ENCODE measurements around the gene KHK.

Gene KHK

DNA sequence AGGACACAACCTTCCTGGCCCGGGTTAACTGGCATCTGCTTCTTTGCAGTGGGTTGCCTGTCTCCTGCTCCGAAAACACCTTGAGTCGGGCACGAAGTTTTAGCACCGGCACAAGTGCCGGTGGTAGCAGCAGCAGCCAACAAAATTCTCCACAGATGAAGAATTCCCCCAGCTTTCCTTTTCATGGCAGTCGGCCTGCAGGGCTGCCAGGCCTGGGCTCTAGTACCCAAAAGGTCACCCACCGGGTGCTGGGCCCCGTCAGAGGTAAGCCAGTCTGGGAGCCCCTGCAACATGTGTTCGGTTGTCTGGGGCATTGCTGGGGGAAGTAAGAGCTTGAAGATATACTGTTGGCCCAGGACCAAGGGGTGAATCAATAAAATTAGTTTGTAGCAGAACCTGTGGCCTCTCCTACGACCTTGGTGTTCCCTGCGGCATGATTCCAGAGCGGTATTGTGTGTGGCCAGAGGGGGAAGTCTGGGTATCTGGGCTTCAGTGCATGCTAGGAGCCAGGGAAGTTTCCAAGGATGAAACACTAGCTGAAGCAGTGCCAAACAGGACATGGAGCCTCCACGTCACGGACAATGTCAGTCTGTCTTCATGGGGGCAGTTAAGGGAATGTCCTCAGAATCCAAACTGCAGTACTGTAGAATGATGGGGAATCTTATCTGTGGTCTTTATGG lies 27.3 kb upstream of the KHK start:
- TF ChIP-seq CTCF (IDR thresholded peaks at IDR 0.05; ENCODE audit: low read length), result no peak
- TF ChIP-seq EZH2 (IDR thresholded peaks at IDR 0.05; ENCODE audit: borderline replicate concordance, low read length), result no peak
- Histone ChIP-seq H3K9me2 (ENCODE audit: low read depth, low read length) (no peaks in the 10 kb centered on the region), H4K20me1 (ENCODE audit: insufficient read depth, low read length) (no peaks in the 10 kb centered on the region), H2AFZ (ENCODE audit: low read length) (no peak overlapping the region), H3F3A (ENCODE audit: insufficient read depth, low read length) (no peaks in the 10 kb centered on the region), H3K4me2 (ENCODE audit: low read length) (no peak overlapping the region), H3K79me2 (ENCODE audit: insufficient read depth, low read length) (no peaks in the 10 kb centered on the region), H3K27ac (ENCODE audit: low read depth, low read length, poor library complexity, severe bottlenecking) (no peak overlapping the region), H3K27me3 (ENCODE audit: insufficient read depth, low read length) (no peaks in the 10 kb centered on the region), H3K4me1 (ENCODE audit: insufficient read depth, low read length, severe bottlenecking) (no peaks in the 10 kb centered on the region), H3K9ac (ENCODE audit: low read length) (no peak overlapping the region), H3K4me3 (ENCODE audit: low read depth, low read length, poor library complexity, severe bottlenecking) (no peak overlapping the region), H3K36me3 (ENCODE audit: insufficient read depth, low read length) (peaks cover 47% of the 10 kb centered on the region), H3K9me3 (ENCODE audit: low read length) (no peaks in the 10 kb centered on the region)

GRCh38 chr2:27060323-27060722 lies 26.2 kb upstream of the KHK start:
- H2AFZ ChIP-seq (ENCODE audit: low read length), result no peak overlapping the region
- H3K9me3 ChIP-seq (ENCODE audit: low read length), result no peaks in the 10 kb centered on the region
- no peak overlapping the region for H3K4me2 ChIP-seq (ENCODE audit: low read length)
- H3K9me2 ChIP-seq (ENCODE audit: low read depth, low read length), result no peaks in the 10 kb centered on the region
- no peaks in the 10 kb centered on the region for H3K27me3 ChIP-seq (ENCODE audit: insufficient read depth, low read length)
- no peaks in the 10 kb centered on the region for H4K20me1 ChIP-seq (ENCODE audit: insufficient read depth, low read length)
- no peak overlapping the region for H3K9ac ChIP-seq (ENCODE audit: low read length)
- H3K4me1 ChIP-seq (ENCODE audit: insufficient read depth, low read length, severe bottlenecking), result no peaks in the 10 kb centered on the region
- no peaks in the 10 kb centered on the region for H3F3A ChIP-seq (ENCODE audit: insufficient read depth, low read length)
- peaks cover 44% of the 10 kb centered on the region for H3K36me3 ChIP-seq (ENCODE audit: insufficient read depth, low read length)
- H3K4me3 ChIP-seq (ENCODE audit: low read depth, low read length, poor library complexity, severe bottlenecking), result no peak overlapping the region
- H3K27ac ChIP-seq (ENCODE audit: low read depth, low read length, poor library complexity, severe bottlenecking), result no peak overlapping the region
- no peaks in the 10 kb centered on the region for H3K79me2 ChIP-seq (ENCODE audit: insufficient read depth, low read length)
- no peak for TF ChIP-seq CTCF (IDR thresholded peaks at IDR 0.05; ENCODE audit: low read length)
- TF ChIP-seq EZH2 (IDR thresholded peaks at IDR 0.05; ENCODE audit: borderline replicate concordance, low read length), result no peak

GRCh38 chr2:27065128-27065527 lies 21.4 kb upstream of the KHK start:
- H3K9me3 ChIP-seq (ENCODE audit: low read length), result no peaks in the 10 kb centered on the region
- H3K9me2 ChIP-seq (ENCODE audit: low read depth, low read length), result no peaks in the 10 kb centered on the region
- H3F3A ChIP-seq (ENCODE audit: insufficient read depth, low read length), result no peaks in the 10 kb centered on the region
- TF ChIP-seq EZH2 (IDR thresholded peaks at IDR 0.05; ENCODE audit: borderline replicate concordance, low read length) (no peak), CTCF (IDR thresholded peaks at IDR 0.05; ENCODE audit: low read length) (no peak)
- H2AFZ ChIP-seq (ENCODE audit: low read length), result no peak overlapping the region
- no peak overlapping the region for H3K4me3 ChIP-seq (ENCODE audit: low read depth, low read length, poor library complexity, severe bottlenecking)
- no peak overlapping the region for H3K9ac ChIP-seq (ENCODE audit: low read length)
- peaks cover 7% of the 10 kb centered on the region for H3K4me1 ChIP-seq (ENCODE audit: insufficient read depth, low read length, severe bottlenecking)
- H3K27ac ChIP-seq (ENCODE audit: low read depth, low read length, poor library complexity, severe bottlenecking), result no peak overlapping the region
- peaks cover 52% of the 10 kb centered on the region for H3K36me3 ChIP-seq (ENCODE audit: insufficient read depth, low read length)
- H3K79me2 ChIP-seq (ENCODE audit: insufficient read depth, low read length), result peaks cover 5% of the 10 kb centered on the region; the same call in 1 of the 2 replicates
- no peak overlapping the region for H3K4me2 ChIP-seq (ENCODE audit: low read length)
- no peaks in the 10 kb centered on the region for H4K20me1 ChIP-seq (ENCODE audit: insufficient read depth, low read length)
- H3K27me3 ChIP-seq (ENCODE audit: insufficient read depth, low read length), result no peaks in the 10 kb centered on the region

Data from OCI-LY1 (cell line).